Measurements from ENCODE around the gene NEURL3.
"Not testable (repeated sequence)": the region's sequence is repeated elsewhere in the genome, so short reads cannot be mapped to it uniquely, and the experiment has no call there.

The NEURL3 gene

DNA sequence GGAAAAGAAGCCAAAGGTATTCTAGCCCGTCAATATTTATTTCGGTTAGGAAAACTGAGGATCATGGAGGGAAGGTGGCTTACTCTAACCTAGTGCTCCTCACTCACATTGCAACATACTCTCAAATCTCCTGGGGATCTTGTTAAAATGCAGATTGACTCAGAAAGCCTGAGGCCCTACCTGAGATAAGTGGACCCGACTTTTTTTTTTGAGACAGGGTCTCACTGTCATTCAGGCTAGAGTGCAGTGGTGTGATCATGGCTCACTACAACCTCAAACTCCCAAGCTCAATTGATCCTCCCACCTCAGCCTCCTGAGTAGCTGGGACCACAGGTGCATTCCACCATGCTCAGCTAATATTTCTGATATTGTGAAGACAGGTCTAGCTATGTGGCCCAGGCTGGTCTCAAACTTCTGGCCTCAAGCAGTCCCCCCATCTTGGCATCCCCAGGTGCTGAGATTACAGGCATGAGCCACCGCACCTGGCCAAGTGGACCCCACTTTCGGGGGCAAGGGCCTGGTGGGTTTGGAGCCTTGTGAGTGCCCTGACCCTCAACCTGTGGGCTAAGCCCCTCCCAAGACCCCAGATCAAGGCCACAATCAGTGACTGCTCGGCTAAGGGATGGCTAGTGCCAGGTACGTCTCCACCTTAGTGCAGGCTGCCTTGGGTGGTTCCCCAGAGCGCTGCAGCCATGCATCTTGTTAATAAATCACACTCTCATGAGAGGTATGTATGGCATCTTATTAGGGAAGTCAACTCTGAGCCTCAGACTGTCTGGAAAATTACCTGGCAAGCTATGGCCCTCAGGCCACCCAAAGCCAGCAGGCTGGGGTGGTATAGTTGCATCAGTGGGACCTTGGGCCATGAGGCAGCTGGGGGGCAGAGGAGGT, 1.1 kb upstream of the NEURL3 start:
- FAIRE-seq = no peak

DNA sequence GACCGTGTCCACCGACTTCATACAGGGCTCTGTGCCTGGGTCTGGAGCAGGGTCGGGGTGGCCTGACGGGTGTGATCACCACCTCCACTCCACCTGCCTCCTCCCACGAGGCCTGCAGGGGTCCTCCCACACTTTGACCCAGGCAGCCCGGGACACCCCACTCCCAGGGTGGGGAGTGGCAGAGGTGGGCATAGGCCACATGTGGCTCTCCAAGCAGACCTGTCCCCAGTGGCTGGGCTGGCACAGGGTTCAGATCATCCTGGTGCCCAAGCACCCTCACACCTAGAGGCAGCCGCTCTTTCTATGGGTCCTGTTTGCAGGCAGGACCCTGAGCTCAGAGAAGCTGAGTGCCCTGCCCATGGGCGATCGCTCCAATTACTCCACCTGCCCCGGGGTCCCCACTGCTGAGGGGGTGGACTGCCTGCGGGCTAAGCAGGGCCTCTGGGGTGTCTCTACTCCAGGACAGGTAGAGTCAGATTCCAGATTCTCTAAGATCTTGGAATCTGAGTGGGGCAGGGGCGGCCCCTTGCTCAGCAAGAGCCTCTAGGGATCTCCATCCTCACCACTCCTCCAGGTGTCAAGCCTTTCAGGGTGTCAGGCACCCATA, 1.4 kb downstream of the NEURL3 start:
- FAIRE-seq = no peak

DNA sequence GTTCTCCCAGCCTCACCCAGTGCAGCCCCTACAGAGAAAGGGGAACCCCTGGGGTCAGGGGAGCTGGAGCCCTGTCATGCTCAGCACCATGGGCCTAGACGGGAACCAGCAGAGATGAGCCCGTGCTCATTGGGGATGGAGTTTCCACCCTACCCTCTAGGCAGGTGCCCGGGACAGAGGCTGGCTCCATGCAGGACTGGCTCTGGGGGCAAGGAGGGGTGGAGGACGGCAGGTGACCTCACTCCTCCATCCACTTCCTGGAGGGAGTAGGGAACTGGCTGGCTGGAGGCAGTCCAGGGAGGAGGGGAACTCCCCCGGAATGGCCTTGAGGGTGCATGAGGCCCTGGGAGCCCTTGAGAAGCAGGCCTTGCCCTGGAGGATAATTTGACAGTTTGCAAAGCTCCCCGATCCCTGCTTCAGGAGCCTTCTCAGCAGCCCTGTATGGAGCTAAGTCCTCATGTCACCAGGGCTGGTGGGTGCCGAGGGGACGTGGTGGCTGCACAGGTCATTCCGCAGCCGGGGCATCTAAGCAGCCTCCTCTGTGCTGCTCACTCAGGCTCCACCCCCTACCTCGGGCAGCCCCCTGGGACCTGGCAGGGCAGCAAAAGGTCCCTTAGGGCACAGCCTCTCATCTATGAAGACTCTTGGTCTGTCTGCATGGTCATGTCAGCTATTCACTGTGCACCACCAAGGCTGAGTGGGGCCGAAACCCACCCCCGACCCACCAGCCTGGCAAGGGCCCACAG, 2.1 kb downstream of the NEURL3 start:
- FAIRE-seq = no peak

DNA sequence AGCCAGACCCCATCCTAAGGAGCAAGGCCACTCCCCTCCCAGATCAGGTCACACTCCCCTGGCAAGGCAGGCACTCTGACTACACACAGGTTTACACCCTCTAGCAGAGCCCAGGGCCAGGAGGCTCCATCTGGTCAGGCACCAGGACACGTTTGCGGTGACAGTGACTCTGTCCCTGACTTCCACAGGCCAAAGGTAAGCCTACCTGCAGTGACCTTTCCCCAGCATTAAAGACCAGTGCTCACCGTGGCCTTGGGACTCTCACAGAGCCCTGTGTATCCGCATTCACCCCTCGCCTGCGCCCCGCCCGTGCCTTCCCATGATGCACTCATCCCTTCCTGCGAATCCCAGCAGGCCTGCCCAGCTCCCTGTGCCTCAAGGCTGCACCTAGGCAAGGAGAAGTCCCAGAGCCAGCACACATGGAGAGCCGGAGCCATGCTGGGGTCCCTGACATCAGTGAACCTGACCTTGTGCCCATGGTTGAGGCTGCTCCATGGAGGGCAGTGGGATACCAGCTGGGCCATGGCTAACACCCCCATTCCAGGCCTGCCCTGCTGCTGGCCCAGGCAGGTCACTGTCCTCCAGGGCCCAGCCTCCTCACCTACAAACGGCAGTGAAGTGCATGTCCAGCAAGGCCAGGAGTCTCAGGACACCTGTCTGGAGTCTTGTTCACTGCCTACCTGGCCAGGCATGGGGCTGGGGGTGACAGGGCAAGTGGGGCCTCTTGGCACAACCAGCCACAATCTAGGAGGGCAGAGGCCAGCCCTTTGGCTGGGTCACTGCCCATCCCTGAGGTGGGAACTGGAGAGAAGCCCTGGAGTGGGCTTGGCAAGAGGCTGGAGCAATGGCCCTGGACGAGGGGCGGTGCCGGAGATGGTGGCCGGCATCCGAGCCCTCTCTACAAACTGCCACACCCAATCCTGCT, 3.0 kb downstream of the NEURL3 start:
- no peak for FAIRE-seq

DNA sequence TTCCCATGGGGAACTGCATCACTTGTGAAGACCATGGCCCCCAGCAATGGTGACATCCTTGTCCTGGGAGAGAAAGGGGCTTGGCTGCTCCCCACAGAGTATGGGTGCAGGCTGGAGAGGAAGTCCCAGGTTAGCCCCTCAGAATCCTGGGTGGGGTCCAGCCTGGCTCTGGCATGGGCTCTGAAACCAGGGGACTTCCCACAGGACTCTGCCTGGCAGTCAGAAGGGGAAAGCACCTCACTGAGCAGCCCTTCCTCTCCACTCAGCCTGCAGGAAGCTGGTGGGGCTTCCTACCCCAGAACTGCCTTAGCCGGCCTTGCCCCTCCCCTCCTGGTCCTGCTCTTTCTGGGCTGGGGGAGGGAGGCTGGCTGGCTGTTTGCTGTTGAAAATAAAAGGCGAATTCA, 3.7 kb downstream of the NEURL3 start:
- FAIRE-seq = no peak

DNA sequence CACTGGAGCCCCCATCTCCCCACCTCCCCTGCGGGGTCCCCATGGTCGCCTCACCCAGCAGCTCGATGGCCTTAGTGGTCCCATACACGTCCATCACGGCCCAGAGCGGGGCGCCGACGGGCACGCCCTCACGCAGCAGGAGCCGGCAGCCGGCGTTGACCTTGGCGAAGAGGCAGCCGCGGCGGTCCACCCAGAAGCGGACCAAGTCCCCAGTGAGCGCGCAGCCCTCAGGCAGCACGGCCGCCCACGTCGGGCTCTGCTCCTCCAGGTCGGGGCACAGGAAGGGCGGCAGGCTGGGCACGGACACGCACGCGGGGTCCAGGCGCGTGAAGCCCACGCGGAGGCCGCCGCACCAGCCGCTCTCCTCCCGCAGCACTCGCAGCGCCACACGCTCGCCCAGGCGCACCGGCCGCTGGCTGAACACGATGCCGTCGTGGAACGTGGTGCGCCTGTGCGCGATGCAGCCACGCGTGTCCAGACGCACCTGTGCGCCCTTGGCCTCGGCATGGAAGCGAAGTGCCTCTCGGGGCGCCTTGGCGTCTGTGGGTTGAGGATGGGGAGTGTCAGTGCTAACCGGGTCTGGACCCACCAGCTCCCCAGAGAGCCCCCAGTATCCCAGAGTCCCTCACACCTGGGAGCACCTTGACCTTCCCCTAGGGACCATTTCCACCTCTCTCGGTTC, 4.6 kb downstream of the NEURL3 start:
- no peak for FAIRE-seq

DNA sequence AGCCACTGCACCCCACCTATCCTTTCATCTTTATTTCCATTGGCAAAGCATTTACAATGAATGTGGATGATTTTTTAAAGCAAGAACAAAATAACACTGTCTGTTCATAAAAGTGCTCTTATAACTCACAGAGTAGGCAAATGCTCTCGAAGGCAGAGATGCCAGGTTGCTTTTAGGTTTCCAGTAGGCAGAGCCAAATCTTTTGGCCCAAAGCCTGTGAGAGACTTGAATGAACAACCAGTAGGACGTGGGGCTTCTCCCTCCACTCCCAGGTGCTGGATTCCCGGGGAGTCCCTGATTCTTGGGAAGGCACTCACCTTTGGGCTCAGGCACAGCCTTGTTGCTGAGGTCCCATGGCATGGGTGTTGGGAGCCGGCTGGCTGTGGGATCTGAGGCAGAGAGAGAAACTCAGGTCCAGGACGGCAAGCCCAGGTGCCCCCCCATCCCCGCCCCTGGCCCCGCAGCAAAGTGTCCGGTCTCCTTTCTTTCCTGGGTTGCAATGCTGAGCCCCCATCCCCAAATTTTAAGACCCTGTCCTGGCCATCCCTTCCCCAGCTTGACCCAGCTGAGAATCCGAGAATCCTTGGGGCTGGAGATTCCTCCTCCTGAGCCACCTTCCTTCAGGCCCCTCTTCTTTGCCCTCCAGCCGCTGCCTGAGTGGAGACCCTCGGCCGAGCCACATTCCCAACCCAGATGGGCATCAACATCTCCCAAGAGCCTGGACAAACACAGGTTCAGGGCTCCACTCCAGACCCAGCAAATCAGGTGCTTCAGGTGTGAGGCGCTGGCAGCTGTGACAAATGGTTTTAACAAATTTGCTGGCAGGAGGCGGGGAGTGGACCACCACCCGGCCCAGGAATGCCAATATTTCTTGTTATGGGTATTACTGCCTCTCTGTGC, 5.8 kb downstream of the NEURL3 start:
- FAIRE-seq = no peak

DNA sequence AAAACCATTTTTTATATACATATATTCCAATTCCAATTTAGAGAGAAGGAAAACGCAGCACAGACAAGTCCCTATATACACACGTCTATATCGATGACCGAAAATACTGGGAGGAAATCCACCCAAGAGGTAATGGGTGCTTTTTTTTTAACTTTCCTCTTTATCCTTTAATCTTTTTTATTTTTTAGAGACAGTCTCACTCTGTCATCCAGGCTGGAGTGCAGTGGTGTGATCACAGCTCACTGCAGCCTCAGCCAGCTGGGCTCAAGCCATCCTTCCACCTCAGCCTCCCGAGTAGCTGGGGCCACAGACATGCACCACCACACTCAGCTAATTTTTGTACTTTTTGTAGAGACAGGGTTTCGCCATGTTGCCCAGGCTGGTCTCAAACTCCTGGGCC, 6.5 kb downstream of the NEURL3 start:
- not testable (repeated sequence) for FAIRE-seq

DNA sequence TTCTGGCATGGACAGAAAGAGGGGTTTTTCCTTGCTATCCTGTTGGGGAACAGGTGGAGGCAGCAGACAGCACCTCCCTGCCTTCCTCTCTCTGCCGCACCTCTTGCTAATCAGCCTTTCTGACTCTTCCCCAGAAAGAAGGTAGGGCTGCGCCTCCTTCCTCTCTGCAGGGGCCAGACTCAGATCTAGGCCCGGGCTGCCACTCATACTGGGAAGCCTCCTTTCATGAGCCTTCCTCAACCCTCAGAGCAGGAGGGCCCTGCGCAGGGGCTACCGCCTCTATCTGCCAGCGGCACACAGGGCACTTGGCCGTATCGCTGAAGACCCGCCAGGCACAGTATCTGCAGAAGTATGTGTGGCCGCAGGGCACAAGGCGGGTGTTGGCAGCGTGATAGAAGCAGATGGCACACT, 7.1 kb downstream of the NEURL3 start:
- FAIRE-seq = no peak

DNA sequence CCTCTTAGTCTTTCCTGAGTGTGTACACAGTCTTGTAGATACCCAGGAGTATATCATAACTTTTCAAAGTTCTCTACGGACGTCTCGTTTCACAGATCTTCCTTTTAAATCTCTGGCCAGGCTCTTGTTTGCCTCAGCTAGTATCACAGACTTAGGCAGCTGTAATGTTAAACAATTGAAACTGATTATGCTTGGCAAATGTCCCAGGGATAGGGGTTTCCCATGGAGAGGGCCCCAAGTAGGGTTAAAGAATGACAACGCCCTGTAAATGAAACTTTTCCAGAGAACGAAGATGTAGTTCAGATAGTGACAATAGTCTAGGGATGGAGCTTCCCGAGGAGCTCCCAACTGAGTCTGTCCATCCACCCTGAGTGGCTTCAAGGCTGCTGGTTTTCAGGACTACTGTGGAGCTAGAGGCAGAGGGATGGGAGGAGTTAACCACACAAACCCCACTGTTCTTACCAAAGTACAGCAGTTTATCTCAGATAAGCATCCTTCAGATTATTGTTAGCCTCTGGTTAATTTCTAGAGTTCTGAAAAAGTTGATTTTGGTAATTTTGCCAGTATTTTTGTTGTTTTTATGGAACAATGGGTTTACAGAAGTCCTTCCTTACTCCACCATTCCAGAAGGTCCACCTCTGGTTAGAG, 9.1 kb downstream of the NEURL3 start:
- FAIRE-seq = no peak

DNA sequence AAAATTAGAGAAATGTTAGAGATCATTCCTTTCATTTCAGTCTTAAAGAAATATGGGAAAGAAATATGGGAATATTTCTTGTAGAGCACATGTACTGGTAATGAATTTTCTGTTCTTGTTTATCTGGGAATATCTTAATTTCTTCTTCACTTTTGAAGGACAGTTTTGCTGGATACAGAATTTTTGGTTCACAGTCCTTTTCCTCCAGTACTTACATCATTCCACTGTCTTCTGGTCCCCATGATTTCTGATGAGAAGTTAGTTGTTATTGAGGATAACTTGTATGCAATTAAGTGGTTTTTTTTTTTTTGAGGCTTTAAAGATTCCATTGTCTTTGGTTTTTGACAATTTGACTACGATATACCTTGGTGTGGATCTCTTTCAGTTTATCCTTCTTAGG, 11.0 kb downstream of the NEURL3 start:
- no peak for FAIRE-seq

DNA sequence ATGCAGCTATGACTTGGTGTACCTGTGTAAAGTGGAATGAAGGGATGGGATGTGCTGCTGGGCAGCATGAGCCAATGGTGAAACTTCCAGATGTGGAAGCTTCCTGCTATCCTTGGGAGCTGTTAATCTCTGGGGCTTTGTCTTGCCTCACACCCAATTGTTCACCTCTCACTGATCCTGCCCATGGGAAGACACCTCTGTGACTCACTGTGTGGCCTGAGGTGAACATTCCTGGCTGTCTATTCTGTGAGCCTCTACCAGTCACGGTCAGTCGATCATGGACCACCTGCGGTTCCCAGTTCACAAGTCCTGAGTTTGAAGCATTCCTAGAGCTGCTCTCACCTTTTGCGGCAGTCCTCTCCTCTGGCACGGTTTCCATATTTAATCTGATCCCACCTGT, 12.1 kb downstream of the NEURL3 start:
- no peak for FAIRE-seq

DNA sequence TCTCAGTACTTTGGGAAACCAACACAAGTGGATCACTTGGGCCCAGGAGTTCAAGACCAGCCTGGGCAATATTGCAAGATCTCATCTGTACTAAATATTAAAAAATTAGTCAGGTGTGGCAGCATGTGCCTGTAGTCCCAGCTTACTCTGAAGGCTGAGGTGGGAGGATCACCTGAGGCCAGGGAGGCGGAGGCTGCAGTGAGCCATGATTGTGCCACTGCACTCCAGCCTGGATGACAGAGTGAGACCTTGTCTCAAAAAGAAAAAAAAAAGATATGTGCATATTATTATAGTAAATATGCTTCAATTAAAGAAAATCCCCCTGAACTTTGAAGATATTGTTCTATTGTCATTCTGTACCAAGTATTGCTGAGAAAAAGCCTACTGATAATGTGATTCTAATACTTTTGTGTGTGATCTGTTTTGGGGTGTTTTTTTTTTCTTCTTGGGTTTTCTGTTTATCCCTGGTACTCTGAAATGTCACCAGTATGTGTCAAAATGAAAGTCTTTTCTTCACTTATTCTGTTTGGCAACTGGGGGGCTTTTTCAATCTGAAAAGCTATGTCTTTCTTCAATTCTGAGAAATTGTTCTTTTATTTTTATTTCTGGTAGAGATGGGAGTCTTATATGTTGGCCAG, 13.2 kb downstream of the NEURL3 start:
- no peak for FAIRE-seq

DNA sequence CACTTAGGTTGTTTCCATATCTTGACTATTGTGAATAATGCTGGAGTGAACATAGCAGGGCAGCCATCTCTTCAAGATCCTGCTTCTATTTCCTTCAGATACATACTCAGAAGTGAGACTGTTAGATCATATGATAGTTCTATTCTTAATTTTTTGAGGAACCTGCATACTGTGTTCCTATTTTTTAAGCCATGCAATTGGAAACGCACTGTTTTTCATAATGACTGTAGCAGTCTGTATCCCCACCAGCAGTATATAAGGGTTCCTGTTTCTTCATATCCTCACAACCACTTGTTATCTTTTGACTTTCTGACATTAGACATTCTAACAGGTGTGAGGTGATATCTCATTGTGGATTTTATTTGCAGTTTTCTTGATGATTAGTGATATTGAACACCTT, 15.5 kb downstream of the NEURL3 start:
- FAIRE-seq = no peak

DNA sequence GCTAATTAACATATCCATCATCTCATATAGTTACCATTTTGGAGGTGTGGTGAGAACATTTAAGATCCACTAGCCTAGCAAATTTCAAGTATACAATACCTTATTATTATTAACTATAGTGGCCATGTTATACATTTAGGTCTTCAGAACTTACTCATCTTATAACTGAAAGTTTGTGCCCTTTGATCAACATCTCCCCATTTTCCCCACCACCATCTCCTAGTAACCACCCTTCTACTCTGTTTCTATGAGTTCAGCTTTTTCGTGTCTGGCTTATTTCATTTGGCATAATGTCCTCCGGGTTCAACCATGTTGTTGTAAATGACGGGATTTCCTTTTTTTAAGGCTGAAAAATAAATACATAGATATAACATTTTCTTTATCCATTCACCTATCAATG, 15.9 kb downstream of the NEURL3 start:
- FAIRE-seq = no peak

DNA sequence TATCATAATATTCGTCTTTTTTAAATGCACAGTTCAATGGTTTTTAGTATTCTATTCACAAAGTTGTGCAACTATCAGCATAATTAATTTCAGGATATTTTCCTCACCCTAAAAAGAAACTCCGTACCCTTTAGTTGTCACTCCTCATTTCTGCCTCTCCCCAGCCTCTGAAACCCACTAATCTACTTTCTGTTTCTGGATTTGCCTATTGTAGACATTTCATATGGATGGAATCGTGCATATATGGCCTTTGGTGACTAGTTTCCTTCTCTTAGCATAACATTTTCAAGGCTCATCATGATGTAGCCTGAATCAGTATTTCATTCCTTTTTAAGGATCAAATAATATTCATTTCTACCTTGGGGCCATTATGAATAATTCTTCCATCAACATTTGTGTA, 18.5 kb downstream of the NEURL3 start:
- no peak for FAIRE-seq

DNA sequence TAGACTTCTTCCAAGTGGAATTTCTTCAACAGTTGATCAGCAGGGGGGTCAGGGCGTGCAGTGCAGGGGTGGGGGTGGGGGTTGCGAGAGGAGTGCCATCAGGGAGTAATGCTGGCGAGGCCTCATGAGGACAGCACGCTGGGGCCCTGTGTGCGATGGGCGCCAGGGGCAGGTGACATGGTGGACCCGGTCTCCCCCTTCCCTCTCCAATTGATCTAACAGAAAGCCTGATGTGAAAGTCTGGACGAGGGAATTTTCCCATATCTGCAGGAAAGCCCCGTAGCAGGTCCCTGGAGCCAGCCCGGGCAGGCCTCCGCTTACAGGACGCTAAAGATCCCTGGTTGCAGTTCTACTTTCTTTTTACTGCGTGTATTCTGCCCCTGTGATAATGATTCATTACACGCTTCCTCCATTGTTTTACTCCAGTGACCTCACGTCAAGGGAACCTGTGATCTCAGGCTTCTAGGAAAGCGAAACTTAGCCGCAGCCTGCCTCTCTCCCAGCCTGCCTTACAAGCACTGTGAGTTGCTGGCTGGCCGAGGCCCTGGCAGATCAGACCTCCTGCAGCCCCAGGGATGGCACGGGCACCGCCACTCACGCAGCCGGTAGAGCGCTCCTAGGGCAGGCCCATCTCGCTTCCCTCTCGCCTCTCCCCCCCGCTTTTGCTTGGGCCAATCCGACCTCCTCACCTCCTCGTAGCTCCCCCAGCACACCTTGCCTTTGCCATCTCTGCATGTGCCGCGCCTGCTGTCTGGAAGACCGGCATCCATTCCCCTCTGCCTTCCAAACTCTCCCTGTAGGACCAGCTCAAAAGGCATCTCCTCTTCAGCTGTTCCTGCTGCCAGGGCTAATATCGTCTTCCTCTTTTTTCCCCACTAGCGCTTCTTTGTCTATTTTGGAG, 19.2 kb downstream of the NEURL3 start:
- no peak for FAIRE-seq

DNA sequence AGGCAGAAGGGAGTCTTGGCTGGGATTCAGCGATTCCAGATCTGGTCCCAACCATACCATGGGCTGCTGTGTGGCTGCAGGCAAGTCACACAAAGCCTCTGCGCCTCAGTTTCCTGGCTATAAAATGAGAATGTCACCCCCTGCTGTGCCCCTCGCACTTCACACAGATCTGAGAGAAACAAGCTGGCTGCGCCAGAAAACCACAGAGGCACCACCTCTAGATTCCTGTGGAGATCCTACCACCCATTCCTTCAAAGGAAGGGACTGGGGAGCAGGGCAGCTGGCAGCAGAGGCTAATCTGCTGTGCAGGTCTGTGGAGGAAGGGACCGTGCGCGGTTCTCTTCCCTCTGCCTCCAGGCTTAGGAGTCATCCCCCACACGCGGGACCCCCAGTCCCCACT, 19.8 kb downstream of the NEURL3 start:
- FAIRE-seq = no peak

DNA sequence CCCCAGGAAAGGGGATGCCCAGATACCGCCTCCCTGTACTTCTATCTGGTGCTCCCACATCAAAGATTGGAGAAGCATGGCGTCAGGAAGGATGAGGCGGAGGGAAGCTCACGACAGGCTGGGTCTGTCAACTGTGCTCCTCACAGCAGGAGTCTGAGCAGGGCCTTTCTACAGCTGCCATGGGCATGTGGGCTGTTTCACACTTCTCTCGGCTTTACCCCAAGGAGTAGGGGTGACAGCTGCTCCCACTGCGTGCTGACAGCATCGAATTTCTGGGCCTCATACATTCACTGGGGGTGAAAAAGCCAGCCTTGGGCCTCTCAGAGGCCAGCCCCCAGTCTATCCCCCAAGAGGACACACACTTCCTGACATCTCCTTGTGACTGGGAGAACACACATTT, 21.1 kb downstream of the NEURL3 start:
- FAIRE-seq = no peak
